Neural cell (in vitro differentiated cells): ENCODE results near the gene TMEM131L. TPM values are rescaled to one million over a fixed set of nuclear protein-coding genes. Genes with fewer than 3 reads are reported as not detected.
A peak's percentile ranks its signal among the peaks of the same experiment; 100 is the strongest.

Experiments
- H2AFZ ChIP-seq: fragments of 200-600, 300-800 bp; sonication (generic), shearing (Covaris generic); 2 replicates; pipeline ENCODE4 v1.6.0; 2014; ENCODE audit warnings: low read depth, mild to moderate bottlenecking, antibody characterized with exemption, low read length, moderate library complexity
- H3F3A ChIP-seq: fragments of 200-600 bp; shearing (Covaris generic); 2 replicates; pipeline ENCODE4 v1.6.1; 2016; ENCODE audit warnings: mild to moderate bottlenecking, moderate library complexity, mixed read lengths, antibody characterized with exemption, low read length; ENCODE audit not compliant: insufficient read depth, poor library complexity, severe bottlenecking
- H3K27ac ChIP-seq: fragments of 200-600, 300-800 bp; sonication (generic), shearing (Covaris generic); 2 replicates; pipeline ENCODE4 v1.5.1; 2014; ENCODE audit warnings: mild to moderate bottlenecking, low read length, moderate library complexity
- H3K27me3 ChIP-seq: fragments of 300-800, 200-600 bp; sonication (generic), shearing (Covaris generic); 2 replicates; pipeline ENCODE4 v1.6.0; 2014; ENCODE audit warnings: mild to moderate bottlenecking, low read depth, low read length, moderate library complexity; ENCODE audit not compliant: insufficient read depth
- H3K36me3 ChIP-seq: fragments of 300-800, 200-600 bp; sonication (generic), shearing (Covaris generic); 2 replicates; pipeline ENCODE4 v1.5.1; 2014; ENCODE audit warnings: mild to moderate bottlenecking, antibody characterized with exemption, low read length, moderate library complexity; ENCODE audit not compliant: insufficient read depth
- H3K4me2 ChIP-seq: fragments of 300-800, 200-600 bp; sonication (generic), shearing (Covaris generic); 2 replicates; pipeline ENCODE4 v1.6.0; 2014; ENCODE audit warnings: mild to moderate bottlenecking, low read length
- H3K4me3 ChIP-seq: fragments of 300-800, 200-600 bp; sonication (generic), shearing (Covaris generic); 2 replicates; pipeline ENCODE4 v1.5.1; 2014; ENCODE audit warnings: mild to moderate bottlenecking, low read length, moderate library complexity
- H3K79me2 ChIP-seq: fragments of 200-600 bp; shearing (Covaris generic); replicated peaks from 2 replicates; pipeline ENCODE4 v1.6.0; 2014; ENCODE audit warnings: mild to moderate bottlenecking, low read length, moderate library complexity; ENCODE audit not compliant: insufficient read depth
- H3K9ac ChIP-seq: fragments of 300-800, 200-600 bp; sonication (generic), shearing (Covaris generic); 2 replicates; pipeline ENCODE4 v1.6.1; 2016; ENCODE audit warnings: mild to moderate bottlenecking, low read length, mixed read lengths
- H3K9me2 ChIP-seq: fragments of 200-600 bp; shearing (Covaris generic); 2 replicates; pipeline ENCODE4 v1.6.1; 2016; ENCODE audit warnings: mild to moderate bottlenecking, low read length, mixed read lengths; ENCODE audit not compliant: insufficient read depth
- H3K9me3 ChIP-seq: fragments of 200-600, 300-800 bp; sonication (generic), shearing (Covaris generic); 2 replicates; pipeline ENCODE4 v1.6.1; 2016; ENCODE audit warnings: mild to moderate bottlenecking, mixed run types, low read length, moderate library complexity, mixed read lengths
- H4K20me1 ChIP-seq: fragments of 200-600 bp; shearing (Covaris generic); 2 replicates; pipeline ENCODE4 v1.6.1; 2016; ENCODE audit warnings: mild to moderate bottlenecking, mixed run types; ENCODE audit not compliant: insufficient read depth
- CTCF ChIP-seq: fragments of 450-650 bp; IDR thresholded peaks from 2 replicates; pipeline ENCODE4 v1.5.1; 2014; ENCODE audit warnings: antibody characterized with exemption, mild to moderate bottlenecking, moderate library complexity; ENCODE audit not compliant: poor library complexity, severe bottlenecking
- EP300 ChIP-seq: fragments of 450-650 bp; conservative IDR thresholded peaks from 2 replicates; pipeline ENCODE4 v1.6.1; 2014; ENCODE audit warnings: antibody characterized with exemption, mild to moderate bottlenecking, moderate library complexity; ENCODE audit not compliant: poor library complexity, severe bottlenecking
- EZH2 ChIP-seq: fragments of 200-600, 300-800 bp; shearing (Covaris generic), sonication (generic); IDR thresholded peaks from 2 replicates; pipeline ENCODE4 v1.6.1; 2014; ENCODE audit warnings: antibody characterized with exemption, low read length, borderline replicate concordance, mild to moderate bottlenecking; ENCODE audit not compliant: insufficient read depth, poor library complexity, severe bottlenecking
- MXI1 ChIP-seq: fragments of 450-650 bp; conservative IDR thresholded peaks from 2 replicates; pipeline ENCODE4 v1.6.1; 2014; ENCODE audit warnings: antibody characterized with exemption, mild to moderate bottlenecking; ENCODE audit not compliant: poor library complexity, severe bottlenecking
- POLR2AphosphoS5 ChIP-seq: IDR thresholded peaks from 2 replicates; pipeline ENCODE4 v1.6.1; 2012
- RAD21 ChIP-seq: fragments of 450-650 bp; conservative IDR thresholded peaks from 2 replicates; pipeline ENCODE4 v1.6.1; 2014; ENCODE audit warnings: antibody characterized with exemption, mild to moderate bottlenecking, moderate library complexity
- REST ChIP-seq: IDR thresholded peaks from 2 replicates; pipeline ENCODE4 v1.6.1; 2012; ENCODE audit warnings: borderline replicate concordance
- SMC3 ChIP-seq: fragments of 450-650 bp; conservative IDR thresholded peaks from 2 replicates; pipeline ENCODE4 v1.6.1; 2014; ENCODE audit warnings: antibody characterized with exemption, mild to moderate bottlenecking, moderate library complexity; ENCODE audit not compliant: poor library complexity
- TAF1 ChIP-seq: IDR thresholded peaks from 2 replicates; pipeline ENCODE4 v1.6.1; 2012; ENCODE audit warnings: low read depth
- polyA plus RNA-seq: library from polyadenylated mRNA; depleted of rRNA; stranded (reverse); fragments of >200 nt; gene quantifications from 2 replicates; pipeline ENCODE4 v1.2.3, GENCODE V29; 2014

TMEM131L gene
- polyA plus RNA-seq, 1 donor from 2014 or later, result 11.1 TPM

DNA sequence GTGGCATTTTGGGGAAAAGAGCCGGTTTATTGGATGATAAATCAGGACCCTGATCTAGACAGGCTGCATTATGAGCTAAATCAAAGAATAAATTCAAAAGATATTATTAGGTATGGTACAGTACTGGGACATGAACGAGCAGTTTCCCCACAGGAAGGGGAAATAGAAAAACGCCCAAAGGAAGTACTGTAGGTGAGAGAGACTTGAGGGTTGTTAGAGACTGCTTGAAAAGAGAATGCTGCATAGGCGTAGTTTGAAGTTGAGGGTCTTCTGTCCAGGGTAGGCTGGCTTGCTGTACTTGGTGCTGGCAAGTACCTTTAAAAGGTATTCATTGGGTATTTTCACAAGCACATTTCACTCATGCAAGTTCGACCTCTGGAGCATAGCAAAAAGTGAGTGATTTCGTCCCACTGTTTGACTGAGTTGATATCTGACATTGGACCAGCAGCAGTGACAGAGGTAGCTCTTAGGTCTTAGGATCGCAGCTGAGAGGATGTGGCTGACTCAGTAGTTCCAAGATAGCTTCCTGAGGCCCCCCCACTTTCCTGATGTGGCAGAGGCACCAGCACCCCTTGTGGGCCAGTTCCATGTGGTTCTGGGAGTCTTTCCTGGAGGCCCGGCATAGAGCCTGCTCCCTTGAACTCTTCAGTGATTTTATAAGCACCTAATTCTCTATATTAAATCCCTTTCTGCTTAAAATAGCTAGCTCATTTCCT lies 64.3 kb downstream of the TMEM131L start:
- no peak for TF ChIP-seq CTCF
- no peak for TF ChIP-seq MXI1
- no peak for TF ChIP-seq TAF1
- no peak for TF ChIP-seq EZH2
- TF ChIP-seq RAD21, result no peak
- TF ChIP-seq REST, result no peak
- TF ChIP-seq SMC3, result no peak
- TF ChIP-seq POLR2AphosphoS5, result no peak
- TF ChIP-seq EP300, result no peak
- H3K27me3 ChIP-seq, result no peaks in the 10 kb centered on the region
- H3F3A ChIP-seq, result no peaks in the 10 kb centered on the region
- peaks cover 38% of the 10 kb centered on the region for H3K79me2 ChIP-seq
- H4K20me1 ChIP-seq, result no peaks in the 10 kb centered on the region
- no peaks in the 10 kb centered on the region for H3K9me2 ChIP-seq
- no peak overlapping the region for H3K4me2 ChIP-seq
- no peak overlapping the region for H3K9ac ChIP-seq
- no peak overlapping the region for H3K4me3 ChIP-seq
- H3K27ac ChIP-seq, result peak overlapping the region; percentile 9
- no peaks in the 10 kb centered on the region for H3K9me3 ChIP-seq
- H3K36me3 ChIP-seq, result no peaks in the 10 kb centered on the region
- H2AFZ ChIP-seq, result no peak overlapping the region

GRCh38 chr4:153531000-153531358 lies 64.8 kb downstream of the TMEM131L start:
- Histone ChIP-seq H3K27ac (peak overlapping the region; percentile 9), H2AFZ (no peak overlapping the region), H3K79me2 (peaks cover 44% of the 10 kb centered on the region), H3K4me2 (no peak overlapping the region), H3K9me2 (no peaks in the 10 kb centered on the region), H3K4me3 (no peak overlapping the region), H4K20me1 (no peaks in the 10 kb centered on the region), H3F3A (peaks cover 2% of the 10 kb centered on the region), H3K9me3 (no peaks in the 10 kb centered on the region), H3K9ac (no peak overlapping the region), H3K27me3 (no peaks in the 10 kb centered on the region), H3K36me3 (no peaks in the 10 kb centered on the region)
- TF ChIP-seq RAD21 (no peak), TAF1 (no peak), SMC3 (no peak), EZH2 (no peak), CTCF (peak; percentile 30)
